AG10803 (cell line): Measurements from ENCODE around the gene SLC8A1.

ENCODE experiments used
- DNase-seq: peaks from one replicate; pipeline ENCODE4 v3.0.0; 2010; ENCODE audit warnings: low read depth
- H3K4me3 ChIP-seq: 2 replicates; pipeline ENCODE4 v1.5.1; 2011; ENCODE audit warnings: mild to moderate bottlenecking, low read length, control low read depth
- TF ChIP-seq, protein P1 (sequence below): conservative IDR thresholded peaks from 2 replicates; pipeline ENCODE4 v1.5.1; 2011; ENCODE audit warnings: mild to moderate bottlenecking, low read length, control low read depth, inconsistent platforms

Gene SLC8A1

DNA sequence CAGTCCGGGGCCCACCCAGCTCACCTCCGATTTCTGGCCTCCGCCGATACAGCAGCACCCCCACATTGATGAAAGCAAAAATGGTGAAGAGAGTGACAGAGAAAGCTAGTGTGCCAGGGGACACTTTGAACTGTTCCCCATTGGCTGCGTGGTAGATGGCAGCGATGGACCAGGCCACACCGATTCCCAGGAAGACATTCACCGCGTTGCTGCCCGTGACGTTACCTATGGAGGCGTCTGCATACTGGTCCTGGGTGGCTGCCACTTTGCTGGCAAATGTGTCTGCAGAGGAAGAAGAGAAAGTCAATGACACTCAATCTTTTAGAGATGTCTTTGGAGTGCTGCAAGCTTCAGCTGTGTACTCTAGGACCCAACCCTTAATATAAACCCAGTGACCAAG is 336.5 kb downstream of the SLC8A1 start:
- TF ChIP-seq, protein P1, sequence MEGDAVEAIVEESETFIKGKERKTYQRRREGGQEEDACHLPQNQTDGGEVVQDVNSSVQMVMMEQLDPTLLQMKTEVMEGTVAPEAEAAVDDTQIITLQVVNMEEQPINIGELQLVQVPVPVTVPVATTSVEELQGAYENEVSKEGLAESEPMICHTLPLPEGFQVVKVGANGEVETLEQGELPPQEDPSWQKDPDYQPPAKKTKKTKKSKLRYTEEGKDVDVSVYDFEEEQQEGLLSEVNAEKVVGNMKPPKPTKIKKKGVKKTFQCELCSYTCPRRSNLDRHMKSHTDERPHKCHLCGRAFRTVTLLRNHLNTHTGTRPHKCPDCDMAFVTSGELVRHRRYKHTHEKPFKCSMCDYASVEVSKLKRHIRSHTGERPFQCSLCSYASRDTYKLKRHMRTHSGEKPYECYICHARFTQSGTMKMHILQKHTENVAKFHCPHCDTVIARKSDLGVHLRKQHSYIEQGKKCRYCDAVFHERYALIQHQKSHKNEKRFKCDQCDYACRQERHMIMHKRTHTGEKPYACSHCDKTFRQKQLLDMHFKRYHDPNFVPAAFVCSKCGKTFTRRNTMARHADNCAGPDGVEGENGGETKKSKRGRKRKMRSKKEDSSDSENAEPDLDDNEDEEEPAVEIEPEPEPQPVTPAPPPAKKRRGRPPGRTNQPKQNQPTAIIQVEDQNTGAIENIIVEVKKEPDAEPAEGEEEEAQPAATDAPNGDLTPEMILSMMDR, result no peak
- DNase-seq, result no peak
- H3K4me3 ChIP-seq, result no peak overlapping the region

DNA sequence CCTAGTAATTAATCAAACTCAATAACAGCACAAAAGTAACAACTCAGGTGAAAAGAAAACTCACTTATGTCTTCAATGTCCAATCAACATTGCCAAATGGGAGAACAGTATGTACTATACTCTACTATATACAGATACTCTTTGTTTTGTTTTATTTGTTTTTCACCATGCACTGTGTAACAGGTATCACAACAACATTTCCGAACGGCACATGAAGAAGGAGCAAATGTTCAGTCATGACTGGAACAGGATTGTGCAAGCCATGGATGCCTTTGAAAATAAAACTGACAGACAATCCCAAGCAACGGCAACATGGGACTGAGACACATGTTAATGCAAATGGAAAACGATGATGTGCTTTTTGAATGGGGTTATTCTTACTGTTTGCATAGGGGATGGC is 337.9 kb downstream of the SLC8A1 start:
- TF ChIP-seq, protein P1, result no peak
- H3K4me3 ChIP-seq, result no peak overlapping the region
- DNase-seq, result no peak

DNA sequence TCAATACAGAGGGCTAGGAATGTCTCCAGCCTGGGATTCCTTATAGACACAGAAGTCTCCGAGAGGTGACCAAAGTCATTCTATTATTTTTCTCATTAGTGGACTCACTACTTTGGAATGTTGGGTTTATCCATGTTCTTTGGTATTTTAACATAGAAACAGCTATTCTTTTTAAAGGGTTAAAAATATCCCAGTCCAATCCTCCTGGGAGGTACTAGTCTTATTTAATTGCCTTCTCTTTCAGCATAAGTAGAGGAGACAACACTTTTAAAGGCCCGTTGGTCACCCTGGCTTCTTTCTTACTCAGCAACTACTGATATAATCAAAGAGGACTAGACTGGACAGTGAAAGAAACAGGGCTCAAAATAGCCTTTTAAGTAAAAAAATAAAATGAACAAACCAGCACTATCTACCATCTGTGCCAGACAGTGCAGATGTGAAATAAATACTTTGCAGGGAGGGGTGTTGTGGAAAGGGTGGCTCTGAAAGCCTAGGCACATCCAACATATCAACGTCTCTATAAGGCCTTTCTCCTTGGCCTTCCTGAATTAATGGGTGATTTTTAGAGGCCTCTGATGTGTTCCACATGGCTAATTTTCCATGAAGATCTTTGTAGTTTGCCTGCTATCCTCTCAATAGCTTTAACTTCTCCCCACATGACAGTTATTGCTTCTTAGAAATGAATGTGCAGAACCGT is 338.5 kb downstream of the SLC8A1 start:
- DNase-seq, result peak; percentile 62
- H3K4me3 ChIP-seq, result no peak overlapping the region
- TF ChIP-seq, protein P1, result no peak

- no peak overlapping the region for H3K4me3 ChIP-seq
- TF ChIP-seq, protein P1, result no peak
- DNase-seq, result no peak
These were observed 342.5 kb downstream of the SLC8A1 start for GRCh38 chr2:40109381-40109780.

- no peak overlapping the region for H3K4me3 ChIP-seq
- no peak for DNase-seq
- TF ChIP-seq, protein P1, result no peak
These were observed 343.0 kb downstream of the SLC8A1 start for GRCh38 chr2:40108851-40109250.

GRCh38 chr2:40106061-40106460 is 345.8 kb downstream of the SLC8A1 start:
- peak; percentile 56 for DNase-seq
- TF ChIP-seq, protein P1, result no peak
- H3K4me3 ChIP-seq, result no peak overlapping the region

GRCh38 chr2:40105593-40105992 is 346.3 kb downstream of the SLC8A1 start:
- H3K4me3 ChIP-seq, result peak overlapping the region; percentile 34
- TF ChIP-seq, protein P1, result no peak
- DNase-seq, result peak; percentile 92
